ENCODE data around the gene TSPAN33.
"Not testable (repeated sequence)": the region's sequence is repeated elsewhere in the genome, so short reads cannot be mapped to it uniquely, and the experiment has no call there.

The TSPAN33 gene, protein sequence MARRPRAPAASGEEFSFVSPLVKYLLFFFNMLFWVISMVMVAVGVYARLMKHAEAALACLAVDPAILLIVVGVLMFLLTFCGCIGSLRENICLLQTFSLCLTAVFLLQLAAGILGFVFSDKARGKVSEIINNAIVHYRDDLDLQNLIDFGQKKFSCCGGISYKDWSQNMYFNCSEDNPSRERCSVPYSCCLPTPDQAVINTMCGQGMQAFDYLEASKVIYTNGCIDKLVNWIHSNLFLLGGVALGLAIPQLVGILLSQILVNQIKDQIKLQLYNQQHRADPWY
- 0.63 to 5.1 reads per million in 2 donors for total RNA-seq

DNA sequence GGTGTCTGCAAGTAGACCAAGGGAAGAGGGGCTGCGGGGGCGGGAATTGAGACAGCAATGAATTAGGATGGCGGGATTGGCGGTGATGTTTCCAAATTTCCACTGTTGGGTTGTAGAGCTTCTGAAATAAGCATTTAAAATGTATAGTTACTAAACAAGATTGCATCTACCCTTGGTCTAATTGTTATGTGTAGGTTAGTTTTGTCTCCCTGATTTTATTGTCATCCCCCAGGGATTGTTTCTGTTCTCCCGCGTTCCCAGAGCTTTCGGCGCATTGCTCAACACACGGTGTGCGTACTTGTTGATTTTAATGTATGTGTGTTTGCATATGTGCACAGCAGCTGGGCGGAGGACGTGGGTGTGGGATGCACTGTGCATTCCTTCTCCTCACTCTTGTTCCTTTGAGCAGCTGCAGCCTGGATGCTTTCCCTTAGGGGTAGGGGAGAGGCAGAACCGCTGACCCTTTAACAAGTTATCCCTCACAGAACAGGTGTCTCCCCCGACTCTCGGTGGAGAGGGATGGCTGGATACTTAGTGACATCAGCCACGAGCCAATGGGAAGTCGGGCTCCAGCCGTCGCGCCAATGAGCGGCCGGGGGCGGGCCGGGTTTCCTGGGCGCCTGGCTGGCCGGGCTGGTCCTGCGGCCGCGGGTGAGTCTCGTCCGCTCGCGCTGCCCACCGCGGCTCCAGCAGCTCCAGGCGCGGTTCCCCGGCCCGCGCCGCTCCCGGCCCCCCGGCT, at the start of gene TSPAN33:
Gene TSPAN33, plus strand, starts transcription at position 613 of the 739 bp plus-strand sequence. CDS start 274 bp downstream, outside the sequence.
- peak; percentile 53 for DNase-seq

DNA sequence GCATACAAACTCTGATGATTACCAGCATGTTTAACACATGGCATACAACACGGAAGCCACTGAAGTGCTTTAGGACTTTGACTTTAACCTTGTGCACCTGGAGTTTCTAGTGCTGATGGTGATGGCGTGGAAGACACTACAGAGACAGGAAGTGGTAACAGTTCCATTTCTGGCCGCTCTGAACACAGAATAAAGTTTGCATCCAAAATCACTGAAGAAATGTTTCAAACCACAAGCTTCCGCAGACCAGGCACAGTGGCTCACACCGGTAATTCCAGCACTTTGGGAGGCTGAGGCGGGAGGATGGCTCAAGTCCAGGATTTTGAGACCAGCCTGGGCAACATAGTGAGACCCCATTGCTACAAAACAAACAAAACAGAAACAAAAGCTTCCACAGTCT, 49.2 kb upstream of the TSPAN33 start:
- no peak for DNase-seq

DNA sequence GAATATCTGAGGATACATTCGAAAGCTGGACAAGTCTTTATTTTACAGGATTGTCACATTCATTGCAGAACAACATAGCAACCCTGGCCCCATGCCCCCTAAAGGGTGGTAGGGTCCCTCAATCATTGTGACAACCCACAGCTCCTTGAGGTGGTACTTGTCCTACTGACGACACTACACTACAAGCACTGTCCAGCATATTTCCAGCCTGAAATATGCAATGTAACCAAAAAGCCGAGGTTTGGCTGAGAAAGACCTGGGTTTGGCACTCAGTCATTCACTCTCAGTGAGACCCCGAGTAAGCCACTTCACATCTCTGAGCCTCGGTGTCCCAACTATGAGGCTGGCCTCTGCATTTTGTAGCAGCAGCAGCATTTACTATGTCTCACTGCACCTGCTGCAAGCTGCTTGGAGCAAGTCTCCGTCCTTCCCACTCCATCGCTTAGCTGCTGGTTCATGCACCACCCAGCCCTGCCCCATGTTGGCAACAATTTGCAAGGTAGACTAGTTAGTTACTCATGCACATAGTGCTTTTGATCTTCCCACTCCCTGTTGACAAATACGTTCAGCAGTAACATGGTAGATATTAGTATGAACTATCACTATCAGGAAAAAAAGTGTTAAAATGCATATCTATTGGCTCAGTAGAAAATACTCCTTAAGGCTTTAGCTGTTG, 46.0 kb upstream of the TSPAN33 start:
- no peak for DNase-seq

DNA sequence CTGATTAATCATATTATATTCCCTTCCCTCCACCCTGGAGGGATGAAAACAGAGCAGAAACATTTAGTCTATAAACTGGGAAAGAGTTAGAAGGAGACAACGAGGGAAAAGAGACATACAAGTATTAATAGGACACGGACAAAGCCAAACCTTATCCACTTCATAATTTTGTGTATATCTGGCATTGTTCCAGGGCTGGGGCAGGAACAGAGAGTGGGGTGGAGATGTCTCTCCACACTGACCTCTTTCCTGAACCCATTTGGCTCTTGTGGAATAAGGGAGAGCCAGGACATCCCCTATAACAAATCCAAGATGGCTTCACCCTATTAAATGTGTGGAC, 43.7 kb upstream of the TSPAN33 start:
- DNase-seq = no peak

DNA sequence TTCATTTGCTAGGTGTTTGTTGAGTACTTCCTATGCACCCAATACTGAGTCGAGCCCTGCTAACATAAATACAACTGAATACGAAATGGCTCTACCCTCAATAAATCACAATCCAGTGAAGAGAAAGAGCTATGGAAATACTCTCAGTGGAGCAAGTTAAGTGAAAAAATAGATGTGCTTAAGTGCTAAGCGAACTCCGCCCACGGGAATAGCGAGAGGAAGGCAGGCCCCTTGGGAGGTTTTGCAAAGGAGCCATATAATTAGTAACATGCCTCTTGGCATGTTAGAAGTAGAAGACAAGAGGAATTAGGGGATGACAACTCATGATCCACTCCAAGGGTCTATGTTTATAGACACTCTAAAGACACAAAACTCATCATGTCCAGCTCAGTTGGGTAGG, 42.8 kb upstream of the TSPAN33 start:
- DNase-seq = no peak

DNA sequence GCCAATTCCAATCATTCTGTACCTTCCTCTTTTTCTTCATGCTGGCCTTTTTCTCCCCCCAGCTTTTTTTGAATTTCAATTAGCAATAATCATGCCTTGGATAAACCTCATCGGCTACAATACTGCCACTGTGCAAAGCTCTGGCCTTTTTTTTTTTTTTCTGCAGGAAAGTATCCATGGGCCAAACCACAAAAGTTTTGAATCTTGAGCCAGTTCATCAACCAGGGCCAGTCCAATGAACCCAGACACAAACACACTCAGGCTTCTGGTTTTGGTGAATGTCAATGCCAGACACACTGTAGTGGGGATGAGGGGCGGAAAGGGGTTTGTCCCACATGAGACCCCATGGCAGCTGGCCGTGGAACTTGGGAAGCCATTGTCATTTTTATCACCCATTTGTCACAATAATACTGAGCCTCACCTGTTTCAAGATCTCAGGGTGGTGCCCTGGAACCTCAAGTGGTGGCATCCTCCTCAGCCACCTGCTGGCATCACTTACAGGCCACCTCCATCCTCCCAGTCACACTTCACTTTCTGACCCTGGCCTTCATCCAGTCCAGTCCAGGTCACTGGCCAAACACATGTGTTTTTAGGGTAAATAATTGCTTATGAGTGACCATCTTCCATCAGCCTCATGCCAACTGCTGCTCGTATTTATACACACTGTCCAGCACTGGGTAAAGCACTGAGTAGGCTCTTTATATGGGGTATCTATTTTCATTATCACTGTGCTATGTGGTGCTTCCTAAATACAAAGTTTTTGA, 40.8 kb upstream of the TSPAN33 start:
- no peak for DNase-seq

DNA sequence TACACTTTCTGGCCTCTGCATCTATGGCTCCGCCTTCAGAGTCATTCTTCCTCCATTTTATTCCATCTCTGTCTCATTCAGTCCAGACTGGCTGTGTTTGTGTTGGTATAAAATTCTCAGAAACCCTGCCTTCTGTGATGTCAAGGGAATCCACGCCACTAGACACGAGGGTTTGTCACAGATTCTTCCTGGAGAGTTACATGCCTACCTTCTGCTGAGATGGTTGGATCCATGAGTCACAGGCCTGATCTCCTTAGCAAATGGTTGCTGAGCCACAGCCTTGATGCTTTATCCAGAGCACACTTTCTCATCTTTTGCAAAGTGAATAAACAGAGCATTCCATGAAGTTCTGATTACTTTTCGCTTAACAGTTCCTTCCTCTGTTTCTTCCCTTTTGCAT, 35.9 kb upstream of the TSPAN33 start:
- DNase-seq = no peak

DNA sequence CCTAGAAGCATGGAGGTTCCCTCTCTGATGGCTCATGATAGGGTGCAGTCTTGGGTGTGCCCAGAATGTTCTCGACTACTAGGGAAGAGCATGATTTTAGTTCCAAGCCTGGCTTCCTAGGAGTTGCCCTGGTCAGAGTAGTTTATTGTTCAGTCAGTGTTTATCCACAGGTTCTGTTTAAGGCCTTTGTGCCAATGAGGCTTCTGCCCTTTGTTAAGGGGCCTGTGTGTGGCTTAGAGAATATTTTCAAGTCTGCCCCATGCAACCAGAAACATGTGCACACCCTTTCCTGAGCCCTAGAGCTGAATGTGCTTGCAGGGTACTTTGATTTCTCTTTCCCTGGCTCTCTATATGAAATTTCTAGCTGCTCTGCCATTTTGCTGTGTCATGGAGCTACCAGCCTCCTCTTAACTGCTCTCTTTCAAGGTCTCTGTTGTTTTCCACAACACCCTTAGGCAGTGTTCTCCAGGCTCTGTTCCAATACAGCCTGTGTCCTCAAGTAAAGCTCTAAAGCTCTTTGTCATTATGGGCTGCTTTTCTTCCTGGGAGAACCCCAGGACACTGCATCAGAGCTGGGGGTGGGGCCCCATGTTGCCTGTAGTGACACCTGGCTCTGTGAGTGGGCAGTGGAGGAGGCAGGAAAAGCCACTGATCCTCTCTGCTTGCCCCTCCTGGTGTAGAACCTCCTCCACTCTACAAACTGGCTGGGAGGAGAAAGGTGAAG, 34.1 kb upstream of the TSPAN33 start:
- no peak for DNase-seq

DNA sequence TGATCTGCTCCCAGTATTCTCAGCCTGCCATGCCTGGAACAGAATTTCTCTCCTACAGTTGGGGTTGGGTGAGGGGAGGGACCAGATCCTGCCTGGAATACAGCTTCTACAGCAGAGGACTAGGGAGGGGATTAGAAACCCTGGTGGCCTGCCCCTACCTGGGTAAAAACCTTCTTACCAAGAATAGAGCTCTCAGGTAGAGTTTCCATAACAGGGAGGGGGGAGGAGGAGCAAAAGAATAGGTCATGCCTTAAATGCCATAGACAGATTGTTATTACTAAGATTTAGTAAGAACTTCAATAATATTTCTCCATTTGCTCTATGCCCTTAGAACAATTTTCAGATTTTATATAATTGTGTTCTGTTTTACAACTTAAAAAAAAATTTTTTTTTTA, 33.5 kb upstream of the TSPAN33 start:
- DNase-seq = no peak

DNA sequence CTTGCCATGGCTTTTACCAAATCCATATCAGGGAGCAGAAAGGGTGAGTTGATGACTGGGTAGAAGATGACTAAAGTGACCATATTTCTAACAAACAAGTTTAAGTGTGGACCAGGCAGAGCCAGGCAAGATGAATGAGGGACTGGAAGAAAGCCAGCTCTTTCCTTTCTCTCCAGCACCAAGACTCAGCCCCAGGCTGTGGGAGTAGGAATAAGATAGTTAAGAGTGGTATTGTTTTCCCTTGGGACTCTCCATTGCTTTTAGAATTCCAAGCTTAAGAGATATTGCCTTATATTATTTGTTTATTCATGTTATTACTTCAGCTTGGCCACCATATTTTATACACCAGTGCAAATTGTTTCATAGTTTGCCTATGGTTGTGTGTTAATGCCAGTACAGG, 28.8 kb upstream of the TSPAN33 start:
- no peak for DNase-seq

DNA sequence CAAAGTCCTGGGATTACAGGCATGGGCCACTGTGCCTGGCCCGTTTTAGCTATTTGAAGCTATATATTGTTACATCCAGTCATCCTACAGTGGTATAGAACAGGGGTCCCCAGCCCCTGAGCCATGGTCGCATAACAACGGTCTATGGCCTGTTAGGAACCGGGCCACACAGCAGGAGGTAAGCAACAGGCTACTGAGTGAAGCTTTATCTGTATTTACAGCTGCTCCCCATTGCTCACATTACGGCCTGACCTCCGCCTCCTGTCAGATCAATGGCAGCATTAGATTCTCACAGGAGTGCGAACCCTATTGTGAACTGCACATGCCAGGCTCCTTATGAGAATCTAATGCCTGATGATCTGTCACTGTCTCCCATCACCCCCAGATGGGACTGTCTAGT, 26.3 kb upstream of the TSPAN33 start:
- no peak for DNase-seq

DNA sequence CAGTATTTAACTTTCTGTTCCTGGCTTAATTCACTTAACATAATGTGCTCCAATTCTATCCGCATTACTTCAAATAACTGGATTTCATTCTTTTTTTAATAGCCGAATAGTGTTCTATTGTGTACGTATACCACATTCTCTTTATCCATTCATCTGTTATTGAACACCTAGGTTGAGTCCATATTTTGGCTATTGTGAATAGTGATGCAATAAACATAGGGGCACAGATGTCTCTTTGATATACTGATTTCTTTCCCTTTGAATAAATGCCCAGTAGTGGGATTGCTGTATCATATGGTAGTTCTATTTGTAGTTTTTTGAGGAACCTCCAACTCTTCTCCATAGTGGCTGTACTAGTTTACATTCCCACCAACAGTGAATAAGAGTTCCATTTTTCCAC, 25.5 kb upstream of the TSPAN33 start:
- no peak for DNase-seq

DNA sequence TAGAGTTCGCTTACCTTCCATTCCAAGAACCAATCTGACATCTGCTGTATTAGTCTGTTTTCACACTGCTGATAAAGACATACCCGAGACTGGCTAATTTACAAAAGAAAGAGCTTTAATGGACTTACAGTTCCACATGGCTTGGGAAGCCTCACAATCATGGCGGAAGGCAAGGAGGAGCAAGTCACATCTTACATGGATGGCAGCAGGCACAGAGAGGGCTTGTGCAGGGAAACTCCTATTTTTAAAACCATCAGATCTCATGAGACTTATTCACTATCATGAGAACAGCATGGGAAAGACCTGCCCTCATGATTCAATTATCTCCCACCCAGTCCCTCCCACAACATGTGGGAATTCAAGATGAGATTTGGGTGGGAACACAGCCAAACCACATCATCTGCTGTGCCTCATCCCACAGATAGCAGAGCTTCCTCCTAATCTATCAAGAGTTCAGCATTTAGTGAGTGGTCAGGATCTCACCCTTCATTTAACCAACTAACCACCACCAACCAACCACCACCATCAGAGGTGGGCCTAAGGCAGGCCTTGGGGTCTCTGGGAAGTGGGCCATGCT, 22.9 kb upstream of the TSPAN33 start:
- not testable (repeated sequence) for DNase-seq

DNA sequence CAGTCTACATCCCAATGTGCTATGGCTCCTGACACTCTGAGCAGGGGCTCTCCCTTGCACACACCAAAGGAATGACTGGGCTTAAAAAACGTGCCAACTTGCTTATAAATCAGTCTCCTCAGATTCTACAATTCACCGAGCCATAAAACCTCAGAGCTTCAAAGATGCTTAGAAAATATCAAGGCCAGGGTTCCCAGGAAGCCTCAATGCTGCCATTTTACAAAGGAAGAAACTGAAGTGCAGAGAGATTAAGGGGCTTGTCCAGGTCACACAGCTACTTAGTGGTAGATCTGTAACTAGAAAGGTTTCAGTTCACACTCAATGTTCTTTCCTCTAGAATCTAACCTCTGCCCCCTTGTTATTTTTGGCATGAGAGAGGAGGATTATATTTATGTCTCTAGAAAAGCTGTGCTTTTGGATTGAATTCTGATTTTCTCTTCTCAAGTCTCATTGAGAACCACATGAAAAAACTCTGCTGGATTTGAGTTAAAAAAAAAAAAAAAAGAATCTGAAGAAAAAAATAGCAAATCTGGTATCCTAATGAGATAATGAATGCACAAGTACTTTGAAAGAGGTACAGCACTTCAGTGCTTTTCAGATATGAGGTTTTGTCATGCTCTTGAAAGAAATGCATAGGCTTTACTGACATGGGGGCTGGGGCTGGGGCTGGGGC, 22.3 kb upstream of the TSPAN33 start:
- no peak for DNase-seq

DNA sequence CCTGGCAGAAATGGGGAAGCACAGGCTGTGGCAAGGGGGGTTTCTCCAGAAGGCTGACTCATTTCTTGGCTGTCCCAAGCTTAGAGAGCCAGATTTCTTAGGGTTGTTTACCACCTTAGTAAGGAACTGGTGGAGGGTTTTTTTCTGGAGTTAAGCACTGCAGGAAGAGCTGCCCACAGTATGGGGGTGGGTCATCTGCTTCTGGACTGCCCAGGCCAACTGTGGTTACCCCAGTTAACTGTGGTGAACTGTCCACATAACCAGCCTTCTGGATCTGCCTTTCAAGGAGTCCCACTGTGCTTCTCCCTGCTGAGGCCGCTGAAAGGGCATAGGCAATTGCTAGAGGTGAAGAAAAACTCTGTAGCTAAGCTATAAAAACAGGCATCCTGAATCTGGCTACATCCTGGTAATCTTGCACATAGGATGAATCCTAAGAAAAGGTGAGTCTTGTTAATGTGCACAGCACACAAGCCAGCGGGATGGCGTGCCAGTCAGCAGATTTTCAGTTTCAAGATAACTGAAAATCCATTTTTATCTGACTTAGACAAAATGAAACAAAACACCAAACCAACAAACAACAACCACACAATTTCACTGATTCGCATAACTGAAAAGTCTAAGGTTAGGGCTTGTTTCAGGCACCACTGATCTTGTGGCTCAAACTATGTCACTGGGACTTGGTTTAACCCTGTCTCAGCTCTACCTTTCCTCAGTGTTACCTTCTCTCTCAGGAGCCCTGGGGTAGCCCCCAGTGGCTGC, 21.6 kb upstream of the TSPAN33 start:
- DNase-seq = no peak

DNA sequence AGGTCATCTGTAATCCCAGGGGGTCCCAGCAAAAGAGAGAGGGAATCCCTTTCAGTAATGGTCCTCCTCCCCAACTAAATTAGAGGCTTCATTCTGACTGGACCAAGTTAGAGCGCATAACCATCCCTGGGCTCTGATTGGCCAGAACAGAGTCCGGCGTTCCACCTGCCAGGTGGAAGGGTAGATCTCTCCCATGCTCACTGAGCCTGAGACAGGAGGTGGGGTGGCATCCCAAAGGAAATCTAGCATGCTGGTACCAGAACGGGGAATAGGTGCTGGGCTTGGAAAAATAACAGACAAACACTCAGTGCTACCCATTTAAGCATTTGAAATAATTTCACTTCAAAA, 21.0 kb upstream of the TSPAN33 start:
- DNase-seq = no peak

DNA sequence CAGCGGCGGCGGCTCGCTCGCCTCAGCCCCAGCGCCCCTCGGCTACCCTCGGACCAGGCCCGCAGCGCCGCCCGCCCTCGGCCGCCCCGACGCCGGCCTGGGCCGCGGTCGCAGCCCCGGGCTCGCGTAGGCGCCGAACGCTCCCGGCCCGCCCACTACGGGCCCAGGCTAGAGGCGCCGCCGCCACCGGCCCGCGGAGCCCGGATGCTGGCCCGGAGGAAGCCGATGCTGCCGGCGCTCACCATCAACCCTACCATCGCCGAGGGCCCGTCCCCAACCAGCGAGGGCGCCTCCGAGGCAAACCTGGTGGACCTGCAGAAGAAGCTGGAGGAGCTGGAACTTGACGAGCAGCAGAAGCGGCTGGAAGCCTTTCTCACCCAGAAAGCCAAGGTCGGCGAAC, 18.2 kb upstream of the TSPAN33 start:
- no peak for DNase-seq

DNA sequence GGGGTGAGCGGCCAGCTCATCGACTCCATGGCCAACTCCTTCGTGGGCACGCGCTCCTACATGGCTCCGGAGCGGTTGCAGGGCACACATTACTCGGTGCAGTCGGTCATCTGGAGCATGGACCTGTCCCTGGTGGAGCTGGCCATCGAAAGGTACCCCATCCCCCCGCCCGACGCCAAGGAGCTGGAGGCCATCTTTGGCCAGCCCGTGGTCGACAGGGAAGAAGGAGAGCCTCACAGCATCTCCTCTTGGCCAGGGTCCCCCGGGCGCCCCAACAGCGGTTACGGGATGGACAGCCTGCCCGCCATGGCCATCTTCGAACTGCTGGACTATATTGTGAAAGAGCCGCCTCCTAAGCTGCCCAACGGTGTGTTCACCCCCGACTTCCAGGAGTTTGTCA, 17.4 kb upstream of the TSPAN33 start:
- DNase-seq = no peak

DNA sequence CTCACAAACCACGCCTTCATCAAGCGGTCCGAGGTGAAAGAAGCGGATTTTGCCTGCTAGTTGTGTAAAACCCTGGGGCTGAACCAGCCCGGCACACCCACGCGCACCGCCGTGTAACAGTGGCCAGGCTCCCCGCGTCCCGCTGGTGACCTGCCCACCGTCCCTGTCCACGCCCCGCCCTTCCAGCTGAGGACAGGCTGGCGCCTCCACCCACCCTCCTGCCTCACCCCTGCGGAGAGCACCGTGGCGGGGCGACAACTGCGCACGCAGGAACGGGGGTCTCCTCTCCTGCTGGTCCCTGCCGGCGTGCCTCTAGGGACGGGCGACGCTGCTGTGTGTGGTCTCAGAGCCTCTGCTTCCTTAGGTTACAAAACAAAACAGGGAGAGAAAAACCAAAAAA, 16.9 kb upstream of the TSPAN33 start:
- DNase-seq = no peak

DNA sequence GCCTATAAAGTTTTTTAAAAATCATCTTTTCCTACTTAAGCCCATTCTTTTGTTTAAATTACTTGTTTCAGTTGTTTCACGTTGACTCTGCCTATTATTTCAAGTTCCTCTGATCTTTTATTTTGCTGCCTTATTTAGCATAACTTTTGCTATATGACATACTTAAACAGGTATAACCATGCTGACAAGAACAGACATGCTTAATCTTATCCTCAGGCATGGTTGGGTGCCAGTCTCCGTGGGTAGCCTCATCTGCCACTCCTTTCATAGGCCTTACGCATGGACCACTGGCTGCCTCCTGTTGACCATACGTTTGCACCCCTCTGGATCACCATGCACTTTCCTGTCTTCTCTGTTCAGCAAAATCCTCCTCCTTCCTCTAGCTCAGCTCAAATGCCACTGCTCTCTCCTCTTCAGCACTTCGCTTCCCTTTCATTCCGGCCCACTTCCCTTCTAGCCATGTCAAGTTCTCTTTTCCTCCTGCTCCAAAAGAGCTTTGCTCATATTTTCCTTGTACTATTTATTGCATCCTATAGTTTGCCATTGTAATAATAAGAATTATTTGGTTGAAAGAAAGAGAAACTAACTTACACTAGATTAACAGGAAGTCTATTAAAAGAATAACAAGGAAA, 10.0 kb upstream of the TSPAN33 start:
- no peak for DNase-seq

All from T-helper 9 cell (primary cell).